ENCODE measurements around the gene CDH4.

CDH4 gene

GRCh38 chr20:61865353-61865752 is 613.3 kb downstream of the CDH4 start:
- no peak for DNase-seq

GRCh38 chr20:61866165-61866564 is 614.1 kb downstream of the CDH4 start:
- DNase-seq = no peak

GRCh38 chr20:61868006-61868405 is 615.9 kb downstream of the CDH4 start:
- no peak for DNase-seq

- no peak for DNase-seq
These were observed 616.5 kb downstream of the CDH4 start for GRCh38 chr20:61868466-61869090.

GRCh38 chr20:61869750-61870507 is 617.9 kb downstream of the CDH4 start:
- no peak for DNase-seq

GRCh38 chr20:61871160-61871559 is 619.1 kb downstream of the CDH4 start:
- no peak for DNase-seq

GRCh38 chr20:61871913-61872312 is 619.9 kb downstream of the CDH4 start:
- DNase-seq = no peak

- DNase-seq = no peak
These were observed 620.4 kb downstream of the CDH4 start for GRCh38 chr20:61872371-61872900.

GRCh38 chr20:61873651-61874420 is 621.8 kb downstream of the CDH4 start:
- no peak for DNase-seq

GRCh38 chr20:61874421-61875068 is 622.5 kb downstream of the CDH4 start:
- DNase-seq = peak in 5 of 56 donors; percentile 10 to 47 (median 17)

GRCh38 chr20:61875221-61875885 is 623.3 kb downstream of the CDH4 start:
- DNase-seq = peak in 29 of 56 donors; percentile 7 to 70 (median 36)

- DNase-seq = no peak
These were observed 623.9 kb downstream of the CDH4 start for GRCh38 chr20:61875996-61876395.

- DNase-seq = no peak
These were observed 625.1 kb downstream of the CDH4 start for GRCh38 chr20:61876952-61877728.

- DNase-seq = no peak
These were observed 625.9 kb downstream of the CDH4 start for GRCh38 chr20:61877776-61878477.

GRCh38 chr20:61878478-61879302 is 626.6 kb downstream of the CDH4 start:
- DNase-seq = peak in 1 of 56 donors; percentile 15

GRCh38 chr20:61879303-61879620 is 627.2 kb downstream of the CDH4 start:
- DNase-seq = no peak

- no peak for DNase-seq
These were observed 627.6 kb downstream of the CDH4 start for GRCh38 chr20:61879694-61880093.

GRCh38 chr20:61880706-61881105 is 628.6 kb downstream of the CDH4 start:
- no peak for DNase-seq

- DNase-seq = no peak
These were observed 629.4 kb downstream of the CDH4 start for GRCh38 chr20:61881416-61881815.

Data from amygdala (tissue), 56 donors.